Lower lobe of right lung (tissue), 2 donors: ENCODE results near the gene CHMP2A. TPM values are rescaled to one million over a fixed set of nuclear protein-coding genes. Genes with fewer than 3 reads are reported as not detected.

Source experiments
- ATAC-seq, 2 donors: fragments of 200-7000 bp; cut with Tn5 transposase; one replicate each; pipeline ENCODE4 v1.9.1; 2020 to 2022; ENCODE audit warnings: mild to moderate bottlenecking in 2 of 2, moderate library complexity in 2 of 2
- DNase-seq: peaks from one replicate; pipeline ENCODE4 v3.0.0-alpha.2; 2020
- H3K27ac ChIP-seq: fragments of 200-600 bp; one replicate; pipeline ENCODE4 v1.8.0; 2022
- H3K27me3 ChIP-seq: fragments of 200-600 bp; one replicate; pipeline ENCODE4 v1.8.0; 2022; ENCODE audit warnings: low read depth
- H3K36me3 ChIP-seq: fragments of 200-600 bp; one replicate; pipeline ENCODE4 v1.8.0; 2022; ENCODE audit warnings: mild to moderate bottlenecking
- H3K4me1 ChIP-seq: fragments of 200-600 bp; one replicate; pipeline ENCODE4 v1.8.0; 2022
- H3K4me3 ChIP-seq: fragments of 200-600 bp; one replicate; pipeline ENCODE4 v1.8.0; 2022; ENCODE audit warnings: mild to moderate bottlenecking
- H3K9me3 ChIP-seq: fragments of 200-600 bp; one replicate; pipeline ENCODE4 v1.8.0; 2022
- CTCF ChIP-seq: fragments of 200-600 bp; IDR thresholded peaks from one replicate; pipeline ENCODE4 v1.8.0; 2022; ENCODE audit warnings: antibody characterized with exemption, mild to moderate bottlenecking
- intact Hi-C: fragments of 100-400 bp; cut with DNase I; formaldehyde crosslinking; loops from one replicate; pipeline ENCODE4 v1.11.0; 2022
- total RNA-seq: library from RNA; stranded (reverse); fragmentation: NEBNext Ultra II Directional; extraction: Animal tissue kit (Norgen Biotek cat#: 25700); gene quantifications from one replicate; pipeline ENCODE4 v1.2.1, GENCODE V29; 2021
- donor health status: DM: no; HTN: yes; CAD: no; lungs with severe emphysema.

The CHMP2A gene
- total RNA-seq, 1 donor from 2014 or later, result 104 TPM

GRCh38 chr19:58536852-58537798 is 17.8 kb downstream of the CHMP2A start:
- intact Hi-C loops, result no loop called here
- TF ChIP-seq CTCF, result no peak
- ATAC-seq (peak; percentile 10 to 37), DNase-seq (no peak)
- no peak overlapping the region for H3K4me3 ChIP-seq
- no peaks in the 10 kb centered on the region for H3K9me3 ChIP-seq
- H3K27ac ChIP-seq, result no peak overlapping the region
- no peaks in the 10 kb centered on the region for H3K36me3 ChIP-seq
- peaks cover 12% of the 10 kb centered on the region for H3K4me1 ChIP-seq
- H3K27me3 ChIP-seq, result peaks cover 15% of the 10 kb centered on the region

- ATAC-seq, result no peak
- intact Hi-C loops, result no loop called here
Measured at GRCh38 chr19:58535857-58536256, 19.0 kb downstream of the CHMP2A start.

DNA sequence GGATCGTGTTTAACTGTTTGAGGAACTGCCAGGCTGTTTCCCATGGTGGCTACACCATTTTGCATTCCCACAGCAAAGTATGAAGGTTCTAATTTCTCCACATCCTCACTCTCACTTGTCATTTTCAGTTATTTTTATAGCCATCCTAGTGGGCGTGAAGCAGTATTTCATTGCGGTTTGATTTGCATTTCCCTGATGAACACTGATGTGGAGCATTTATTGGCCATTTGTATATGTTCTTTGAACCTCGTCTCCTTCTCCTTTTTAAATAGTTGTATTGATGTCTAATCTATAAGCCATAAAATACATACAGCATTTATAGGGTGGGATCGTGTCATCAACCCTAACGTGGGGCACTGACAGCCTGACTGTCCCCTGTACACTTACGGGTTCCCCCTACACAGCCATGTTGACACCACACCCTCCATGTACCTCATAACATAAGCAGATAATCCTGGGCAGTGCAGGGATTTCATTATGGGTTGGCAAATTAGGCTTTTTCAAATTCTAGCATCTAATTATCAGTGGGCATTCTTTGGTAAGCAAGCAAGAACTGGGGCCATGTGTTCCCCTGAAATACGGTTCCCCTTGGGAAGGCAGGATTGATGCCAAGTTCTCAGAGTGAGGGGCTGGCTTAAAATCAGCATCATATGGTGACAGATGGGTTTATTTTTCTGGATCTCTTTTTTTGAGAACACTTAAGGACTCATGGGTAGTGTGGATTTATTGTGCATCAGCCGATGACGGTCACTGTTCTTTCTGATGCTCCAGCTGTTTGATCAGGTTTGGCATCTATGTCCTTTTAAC is 23.7 kb downstream of the CHMP2A start:
- no peaks in the 10 kb centered on the region for H3K4me1 ChIP-seq
- no peak for TF ChIP-seq CTCF
- ATAC-seq (no peak), DNase-seq (no peak)
- intact Hi-C loops, result no loop called here
- no peaks in the 10 kb centered on the region for H3K27me3 ChIP-seq
- no peaks in the 10 kb centered on the region for H3K36me3 ChIP-seq
- H3K4me3 ChIP-seq, result no peak overlapping the region
- H3K9me3 ChIP-seq, result no peaks in the 10 kb centered on the region
- H3K27ac ChIP-seq, result no peak overlapping the region

More at GRCh38 chr19:58535857-58536256, 19.0 kb downstream of the CHMP2A start:
- peaks cover 12% of the 10 kb centered on the region for H3K4me1 ChIP-seq
- H3K27ac ChIP-seq, result no peak overlapping the region
- no peaks in the 10 kb centered on the region for H3K36me3 ChIP-seq
- peaks cover 15% of the 10 kb centered on the region for H3K27me3 ChIP-seq
- no peak for TF ChIP-seq CTCF
- no peak overlapping the region for H3K4me3 ChIP-seq
- DNase-seq, result no peak
- no peaks in the 10 kb centered on the region for H3K9me3 ChIP-seq

DNA sequence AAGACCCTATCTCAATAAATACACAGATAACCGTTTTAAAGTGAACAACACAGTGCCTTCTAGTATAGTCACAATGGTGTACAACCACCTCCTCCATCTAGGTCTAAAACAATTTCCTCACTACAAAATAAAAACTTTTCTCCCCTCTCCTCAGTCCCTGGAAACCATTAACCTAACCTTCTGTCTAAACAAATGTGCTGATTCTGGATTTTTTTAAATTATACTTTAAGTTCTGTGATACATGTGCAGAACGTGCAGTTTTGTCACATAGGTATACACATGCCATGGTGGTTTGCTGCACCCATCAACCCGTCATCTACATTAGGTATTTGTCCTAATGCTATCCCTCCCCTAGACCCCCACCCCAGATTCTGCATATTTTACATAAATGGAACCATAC is 25.5 kb downstream of the CHMP2A start:
- no peaks in the 10 kb centered on the region for H3K4me1 ChIP-seq
- no peaks in the 10 kb centered on the region for H3K9me3 ChIP-seq
- no peak for TF ChIP-seq CTCF
- no peak for DNase-seq
- no peak for ATAC-seq
- no peak overlapping the region for H3K4me3 ChIP-seq
- no peaks in the 10 kb centered on the region for H3K27me3 ChIP-seq
- intact Hi-C loops, result no loop called here
- no peak overlapping the region for H3K27ac ChIP-seq
- H3K36me3 ChIP-seq, result no peaks in the 10 kb centered on the region

GRCh38 chr19:58522709-58523108 is 32.2 kb downstream of the CHMP2A start:
- Histone ChIP-seq H3K36me3 (no peaks in the 10 kb centered on the region), H3K27ac (no peak overlapping the region), H3K4me3 (no peak overlapping the region), H3K4me1 (peaks cover 18% of the 10 kb centered on the region), H3K27me3 (no peaks in the 10 kb centered on the region), H3K9me3 (no peaks in the 10 kb centered on the region)
- no peak for TF ChIP-seq CTCF
- DNase-seq (no peak), ATAC-seq (no peak)
- intact Hi-C loops, result no loop called here
